Retinal pigment epithelial cell (primary cell): Measurements from ENCODE around the gene TMEM62.
"Not testable (repeated sequence)": the region's sequence is repeated elsewhere in the genome, so short reads cannot be mapped to it uniquely, and the experiment has no call there.

Experiments used
- DNase-seq: peaks from one replicate; pipeline ENCODE4 v3.0.0-alpha.2; 2010; ENCODE audit warnings: low read depth
- H3K4me3 ChIP-seq: 2 replicates; pipeline ENCODE4 v1.5.1; 2011; ENCODE audit warnings: mild to moderate bottlenecking, low read length, control low read depth, moderate library complexity
- CTCF ChIP-seq: conservative IDR thresholded peaks from 2 replicates; pipeline ENCODE4 v1.5.1; 2011; ENCODE audit warnings: low read depth, low read length, control low read depth, inconsistent platforms

Gene TMEM62

DNA sequence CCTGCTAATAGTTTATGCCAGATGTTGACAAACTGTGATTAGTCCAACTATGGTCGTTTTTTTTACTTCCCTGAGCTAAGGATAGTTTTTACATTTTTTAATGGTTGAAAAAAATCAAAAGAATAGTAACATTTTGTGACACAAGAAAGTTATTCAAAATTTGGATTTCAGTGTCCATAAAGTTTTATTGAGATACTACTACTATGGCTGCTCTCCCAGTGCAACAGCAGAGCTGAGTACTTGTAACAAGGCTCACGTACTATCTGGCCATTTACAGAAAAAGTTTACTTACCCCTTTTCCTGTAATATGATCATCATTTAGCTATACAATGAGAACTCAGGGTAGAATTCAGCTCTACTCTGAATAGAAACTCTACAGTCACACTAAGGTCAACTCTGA lies 11.5 kb upstream of the TMEM62 start:
- TF ChIP-seq CTCF = no peak
- no peak overlapping the region for H3K4me3 ChIP-seq
- no peak for DNase-seq

DNA sequence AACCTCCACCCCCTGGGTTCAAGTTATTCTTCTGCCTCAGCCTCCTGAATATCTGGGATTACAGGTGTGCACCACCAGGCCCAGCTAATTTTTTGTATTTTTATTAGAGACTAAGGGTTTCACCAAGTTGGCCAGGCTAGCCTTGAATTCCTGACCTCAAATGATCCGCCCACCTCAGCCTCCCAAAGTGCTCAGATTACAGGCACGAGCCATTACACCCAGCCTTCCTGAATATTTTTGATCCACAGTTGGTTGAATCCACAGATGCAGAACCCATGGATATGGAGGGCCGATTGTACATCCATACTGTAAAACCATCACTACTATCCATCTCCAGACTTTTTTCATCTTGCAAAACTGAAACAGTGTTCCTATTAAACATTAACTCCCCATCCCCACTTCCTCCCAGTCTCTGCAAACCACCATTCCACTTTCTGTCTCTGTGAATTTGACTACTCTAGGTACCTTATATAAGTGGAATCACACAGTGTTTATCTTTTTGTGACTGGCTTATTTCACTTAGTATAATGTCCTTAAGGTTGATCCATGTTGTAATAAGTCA lies 8.2 kb upstream of the TMEM62 start:
- TF ChIP-seq CTCF = no peak
- no peak overlapping the region for H3K4me3 ChIP-seq
- no peak for DNase-seq

GRCh38 chr15:43126356-43126755 lies 7.0 kb upstream of the TMEM62 start:
- H3K4me3 ChIP-seq = no peak overlapping the region
- no peak for DNase-seq
- no peak for TF ChIP-seq CTCF

GRCh38 chr15:43127752-43128151 lies 5.6 kb upstream of the TMEM62 start:
- DNase-seq = no peak
- H3K4me3 ChIP-seq = no peak overlapping the region
- no peak for TF ChIP-seq CTCF

DNA sequence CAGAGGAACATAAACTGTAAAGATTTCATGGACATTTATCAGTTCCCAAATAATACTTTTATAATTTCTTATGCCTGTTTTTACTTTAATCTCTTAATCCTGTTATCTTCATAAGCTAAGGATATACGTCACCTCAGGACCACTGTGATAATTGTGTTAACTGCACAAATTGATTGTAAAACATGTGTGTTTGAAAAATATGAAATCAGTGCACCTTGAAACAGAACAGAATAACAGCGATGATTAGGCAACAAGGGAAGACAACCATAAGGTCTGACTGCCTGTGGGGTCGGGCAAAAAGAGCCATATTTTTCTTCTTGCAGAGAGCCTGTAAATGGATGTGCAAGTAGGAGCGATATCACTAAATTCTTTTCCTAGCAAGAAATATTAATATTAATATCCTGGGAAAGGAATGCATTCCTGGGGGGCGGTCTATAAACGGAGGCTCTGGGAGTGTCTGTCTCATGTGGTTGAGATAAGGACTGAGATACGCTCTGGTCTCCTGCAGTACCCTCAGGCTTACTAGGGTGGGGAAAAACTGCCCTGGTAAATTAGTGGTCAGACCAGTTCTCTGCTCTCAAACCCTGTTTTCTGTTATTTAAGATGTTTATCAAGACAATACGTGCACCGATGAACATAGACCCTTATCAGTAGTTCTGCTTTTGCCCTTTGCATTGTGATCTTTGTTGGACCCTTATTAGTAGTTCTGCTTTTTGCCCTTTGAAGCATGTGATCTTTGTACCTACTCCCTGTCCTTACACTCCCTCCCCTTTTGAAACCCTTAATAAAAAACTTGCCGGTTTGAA lies 5.0 kb upstream of the TMEM62 start:
- DNase-seq, H3K4me3 ChIP-seq: not testable (repeated sequence)

- no peak overlapping the region for H3K4me3 ChIP-seq
- no peak for DNase-seq
- no peak for TF ChIP-seq CTCF
These were observed 4.4 kb upstream of the TMEM62 start for GRCh38 chr15:43128980-43129335.

DNA sequence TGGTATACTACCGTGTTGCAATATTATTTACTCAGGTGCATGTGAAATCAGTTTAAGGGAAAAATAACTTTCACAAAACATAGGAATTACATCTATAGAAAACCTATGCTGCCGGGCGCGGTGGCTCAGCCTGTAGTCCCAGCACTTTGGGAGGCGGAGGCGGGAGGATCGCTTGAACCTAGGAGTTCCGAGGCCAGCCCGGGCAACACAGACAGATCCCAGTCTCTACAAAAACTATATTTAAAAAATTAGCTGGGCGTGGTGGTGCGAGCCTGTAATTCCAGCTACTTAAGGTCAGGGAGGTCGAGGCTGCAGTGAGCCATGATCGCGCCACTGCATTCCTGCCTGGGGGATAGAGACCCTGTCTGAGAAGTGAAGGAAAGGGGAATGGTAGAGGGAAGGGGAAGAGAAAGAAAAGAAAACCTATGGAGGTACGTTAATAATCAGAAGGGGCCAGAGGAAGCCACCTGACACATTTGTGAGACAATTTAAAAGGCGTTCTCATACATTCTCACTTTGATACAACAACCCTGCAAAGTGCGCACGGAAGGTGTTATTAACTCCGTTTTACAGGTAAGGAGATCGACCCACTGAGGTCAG lies 456 bp upstream of the TMEM62 start:
- DNase-seq = no peak
- TF ChIP-seq CTCF = no peak

More for the DNA sequence above, 456 bp upstream of the TMEM62 start:
- peak overlapping the region; percentile 79 for H3K4me3 ChIP-seq
